HS-5 (cell line): Measurements from ENCODE around the gene FSCN2.

Experiments
- DNase-seq: peaks from one replicate; pipeline ENCODE4 v3.0.0-alpha.2; 2012; ENCODE audit warnings: low read depth

FSCN2 gene

GRCh38 chr17:81489998-81490992 lies 37.9 kb upstream of the FSCN2 start:
- DNase-seq = no peak

DNA sequence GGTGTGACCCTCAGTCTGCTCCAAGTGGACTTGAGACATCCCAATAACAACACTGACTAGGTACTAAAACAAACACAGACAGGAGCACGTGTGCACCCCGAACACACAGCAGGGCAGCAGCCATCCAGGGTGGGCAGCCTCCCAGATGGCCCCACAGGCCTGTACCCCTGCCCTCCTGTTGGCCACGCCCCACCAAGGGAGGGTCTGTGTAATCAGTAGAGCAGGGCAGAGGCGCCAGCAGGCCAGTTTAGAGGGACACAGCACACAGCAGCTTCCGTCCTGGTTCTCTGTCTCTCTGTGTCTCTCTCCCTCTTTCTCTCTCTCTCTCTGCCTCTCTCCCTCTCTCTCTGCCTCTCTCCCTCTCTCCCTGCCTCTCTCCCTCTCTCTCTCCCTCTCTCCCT lies 37.0 kb upstream of the FSCN2 start:
- no peak for DNase-seq

DNA sequence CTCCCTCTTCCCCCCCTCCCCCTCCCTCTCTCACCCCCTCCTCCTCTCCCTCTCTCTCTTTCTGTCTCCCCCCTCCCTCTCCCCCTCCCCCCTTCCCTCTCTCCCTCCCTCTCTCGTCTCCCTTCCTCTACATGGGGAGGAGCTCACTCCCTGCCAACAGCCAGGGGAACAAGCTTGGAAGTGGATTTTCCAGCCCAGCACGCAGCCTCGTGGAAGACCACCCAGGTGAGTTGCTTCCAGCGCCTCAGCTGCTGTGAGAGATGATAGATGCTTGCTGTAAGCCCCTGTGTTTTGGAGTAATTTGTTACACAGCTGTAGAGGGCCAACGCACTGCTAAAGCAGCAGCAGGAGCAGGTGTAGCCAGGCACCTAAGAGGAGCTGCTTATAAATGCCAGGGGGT lies 36.4 kb upstream of the FSCN2 start:
- no peak for DNase-seq

- no peak for DNase-seq
Measured at GRCh38 chr17:81492202-81492601, 36.0 kb upstream of the FSCN2 start.

GRCh38 chr17:81492706-81493105 lies 35.5 kb upstream of the FSCN2 start:
- DNase-seq = no peak

- no peak for DNase-seq
Measured at GRCh38 chr17:81493198-81494038, 34.8 kb upstream of the FSCN2 start.

DNA sequence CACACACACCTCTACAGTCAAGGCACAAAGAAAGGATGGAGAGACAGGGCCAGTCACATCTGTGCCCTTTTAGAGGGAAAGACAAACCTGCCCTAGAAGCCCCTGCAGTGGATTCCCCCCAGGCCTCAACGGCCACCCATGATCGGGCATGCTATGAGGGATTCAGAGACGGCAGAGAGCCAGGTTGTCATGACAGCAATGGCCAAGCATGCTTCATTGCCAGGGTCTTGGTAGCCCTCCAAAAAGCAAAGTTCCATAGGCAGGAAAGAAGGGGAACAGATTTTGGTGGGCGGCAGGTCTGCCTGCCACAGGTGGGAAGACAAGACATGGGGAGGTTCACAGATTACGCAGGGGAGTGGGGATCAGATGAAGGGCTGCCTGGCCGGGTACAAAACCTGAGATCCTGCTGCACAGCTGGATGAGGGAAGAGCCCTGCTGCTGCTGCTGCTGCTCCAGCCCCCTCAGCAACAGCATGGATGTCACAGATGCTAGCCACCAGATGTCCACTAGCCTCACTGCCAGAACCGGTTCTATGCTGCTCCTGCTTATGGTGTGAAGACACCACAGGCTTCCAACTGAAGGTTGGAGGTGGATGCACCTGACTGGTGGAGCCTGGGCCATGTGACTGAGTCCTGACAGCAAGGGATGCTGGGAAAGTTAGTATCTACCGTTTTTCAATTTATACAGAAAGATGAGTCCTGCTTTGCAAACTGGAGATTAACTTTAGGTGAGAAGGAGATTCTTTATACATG lies 33.4 kb upstream of the FSCN2 start:
- no peak for DNase-seq

DNA sequence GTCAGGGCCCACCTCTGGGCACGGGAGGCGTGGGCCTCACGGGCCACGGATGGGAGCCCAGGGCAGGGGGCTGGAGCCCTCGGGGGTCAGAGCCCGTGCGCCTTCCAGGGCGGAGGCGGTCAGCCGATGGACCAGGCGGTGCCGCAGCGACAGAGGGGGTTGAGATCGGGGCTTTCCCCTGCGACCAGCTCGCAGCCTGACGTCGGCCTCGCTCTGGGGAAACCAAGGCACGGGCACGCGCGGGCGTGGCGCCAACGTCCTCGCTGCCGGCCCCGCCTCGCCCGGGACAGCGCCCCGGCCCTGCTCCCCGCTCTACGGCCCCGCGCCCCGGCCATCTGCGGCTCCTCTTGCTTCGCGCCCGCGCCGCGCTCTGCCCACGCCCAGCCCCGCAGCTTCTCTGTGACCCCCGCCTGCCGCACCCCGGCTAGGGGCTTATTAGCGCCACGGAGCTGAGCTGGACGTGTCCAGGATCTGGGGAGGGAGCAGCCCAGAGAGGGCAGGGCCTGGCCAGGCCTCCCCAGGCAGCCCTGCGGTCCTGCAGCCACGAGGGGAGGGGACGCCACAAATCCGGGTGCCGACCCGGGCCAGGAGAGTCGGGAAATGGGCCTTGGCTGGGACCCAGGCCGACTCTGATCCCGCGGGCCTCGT lies 29.1 kb upstream of the FSCN2 start:
- DNase-seq = no peak

DNA sequence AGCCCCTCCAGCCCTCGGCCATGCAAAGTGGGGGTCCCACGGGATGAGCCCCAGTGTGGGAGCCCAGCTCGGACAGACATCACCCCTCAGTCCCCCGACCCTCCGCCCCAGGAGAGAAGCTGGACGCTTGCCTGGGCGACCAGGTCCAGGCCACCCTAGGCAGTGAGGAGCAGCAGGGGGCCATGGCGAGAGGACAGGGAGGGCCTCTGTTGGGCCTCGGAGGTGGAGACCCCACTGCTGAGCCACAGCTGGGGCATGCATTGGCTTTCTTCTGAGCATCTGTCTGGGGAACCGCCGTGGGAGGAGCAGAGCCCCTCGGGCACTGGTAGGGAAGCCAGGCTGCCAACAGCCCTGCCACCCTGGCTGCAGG lies 28.6 kb upstream of the FSCN2 start:
- DNase-seq = no peak

- no peak for DNase-seq
Measured at GRCh38 chr17:81500047-81500446, 28.1 kb upstream of the FSCN2 start.

DNA sequence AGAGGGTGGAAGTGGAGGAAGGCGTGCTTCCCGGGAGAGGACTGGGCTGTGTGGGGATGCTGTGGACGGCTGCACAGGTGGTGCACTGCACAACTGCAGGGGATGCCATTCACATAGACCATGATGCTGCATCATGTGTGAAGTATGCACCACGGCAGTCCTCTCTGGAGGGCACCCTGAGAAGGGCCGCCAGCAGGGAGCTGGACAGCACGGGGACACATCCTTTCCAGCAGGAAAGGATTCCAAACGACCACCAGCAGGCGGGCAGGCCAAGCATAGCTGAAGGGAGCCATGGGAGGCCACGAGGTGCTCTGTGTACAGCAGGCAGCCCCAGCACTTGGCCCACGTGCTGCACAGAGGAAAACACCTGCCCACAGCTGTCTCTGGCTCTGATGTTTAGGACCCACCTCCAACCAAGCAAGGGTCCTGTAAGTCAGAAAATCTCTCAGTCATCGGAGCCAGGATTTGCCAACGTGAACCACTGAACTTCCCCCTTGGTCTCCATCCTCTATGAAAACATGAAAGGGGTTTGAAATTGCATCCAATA lies 25.6 kb upstream of the FSCN2 start:
- no peak for DNase-seq

- no peak for DNase-seq
Measured at GRCh38 chr17:81503619-81504018, 24.6 kb upstream of the FSCN2 start.

GRCh38 chr17:81508639-81509206 lies 19.5 kb upstream of the FSCN2 start:
- DNase-seq = peak; percentile 45

DNA sequence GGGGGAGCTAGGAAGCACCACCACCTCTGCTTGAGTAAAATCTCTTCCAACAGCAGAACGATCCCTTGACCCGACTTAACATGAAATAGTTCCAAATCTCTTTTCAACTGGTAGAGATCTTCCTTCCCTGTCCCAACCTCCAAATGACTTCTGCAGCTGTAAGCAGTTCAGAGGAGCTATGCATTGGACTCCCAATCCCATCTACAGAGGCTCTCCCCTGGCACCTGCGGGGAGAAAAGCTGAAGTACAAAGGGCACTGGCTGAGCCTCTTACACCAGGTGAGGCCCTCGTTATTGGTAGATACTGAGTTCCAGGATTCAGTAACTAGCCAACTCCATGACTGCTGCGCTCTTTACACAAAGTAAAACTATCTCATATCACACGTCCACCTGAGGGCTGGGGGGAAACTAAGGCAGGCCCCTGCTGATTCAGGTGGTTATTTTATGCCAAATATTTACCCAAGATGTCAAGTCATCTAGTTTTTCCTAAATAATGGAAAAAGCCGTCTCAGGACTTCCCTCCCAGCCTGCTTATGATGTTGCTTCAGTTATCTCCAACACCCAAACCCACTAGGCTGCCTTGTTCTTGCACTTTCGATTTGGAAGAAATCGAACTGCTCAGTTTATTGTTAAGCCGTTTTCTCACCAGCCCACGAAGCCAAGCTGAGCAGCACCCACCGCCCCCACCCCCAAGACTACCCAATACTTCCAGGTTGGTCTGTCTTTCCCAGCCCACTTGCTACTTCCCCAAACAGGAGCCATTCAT lies 18.8 kb upstream of the FSCN2 start:
- DNase-seq = no peak

GRCh38 chr17:81509972-81510784 lies 18.0 kb upstream of the FSCN2 start:
- DNase-seq = no peak

DNA sequence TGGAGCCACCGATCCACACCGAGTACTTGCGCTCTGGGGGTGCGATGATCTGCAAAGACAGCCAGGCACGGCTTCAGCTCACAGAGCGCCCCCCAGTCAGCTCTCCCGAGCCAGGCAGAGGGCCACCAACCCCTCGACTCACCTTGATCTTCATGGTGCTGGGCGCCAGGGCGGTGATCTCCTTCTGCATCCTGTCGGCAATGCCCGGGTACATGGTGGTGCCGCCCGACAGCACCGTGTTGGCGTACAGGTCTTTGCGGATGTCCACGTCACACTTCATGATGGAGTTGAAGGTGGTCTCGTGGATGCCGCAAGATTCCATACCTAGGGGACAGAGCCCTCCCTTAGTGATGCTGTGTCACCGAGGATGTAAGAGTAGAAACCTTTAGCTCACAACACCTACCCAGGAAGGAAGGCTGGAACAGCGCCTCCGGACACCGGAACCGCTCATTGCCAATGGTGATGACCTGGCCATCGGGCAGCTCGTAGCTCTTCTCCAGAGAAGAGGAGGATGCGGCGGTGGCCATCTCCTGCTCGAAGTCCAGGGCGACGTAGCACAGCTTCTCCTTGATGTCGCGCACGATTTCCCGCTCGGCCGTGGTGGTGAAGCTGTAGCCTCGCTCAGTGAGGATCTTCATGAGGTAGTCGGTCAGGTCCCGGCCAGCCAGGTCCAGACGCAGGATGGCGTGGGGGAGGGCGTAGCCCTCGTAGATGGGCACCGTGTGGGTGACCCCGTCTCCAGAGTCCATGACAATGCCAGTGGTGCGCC lies 17.2 kb upstream of the FSCN2 start:
- DNase-seq = no peak

- DNase-seq = no peak
Measured at GRCh38 chr17:81511554-81511803, 16.7 kb upstream of the FSCN2 start.

GRCh38 chr17:81511804-81512561 lies 16.2 kb upstream of the FSCN2 start:
- no peak for DNase-seq
